Lung (tissue), 12 donors: ENCODE measurements around the gene SLC9C1. TPM values are rescaled to one million over a fixed set of nuclear protein-coding genes. Genes with fewer than 3 reads are reported as not detected.

Experiments
- ATAC-seq: fragments of 200-7000 bp; cut with Tn5 transposase; one replicate; pipeline ENCODE4 v1.9.1; 2020; ENCODE audit warnings: moderate number of reproducible peaks; ENCODE audit not compliant: insufficient read depth, low FRiP score
- DNase-seq, 3 donors: peaks; one replicate each; pipeline ENCODE4 v3.0.0-alpha.2; 2013 to 2017
- H3K27ac ChIP-seq, 2 donors: one replicate each; pipeline ENCODE4 v1.5.1; 2013; ENCODE audit warnings: mild to moderate bottlenecking in 2 of 2, moderate library complexity in 2 of 2, control low read depth in 1 of 2, inconsistent platforms in 1 of 2, low read depth in 1 of 2, low read length in 1 of 2
- H3K27me3 ChIP-seq, 3 donors: one replicate each; pipeline ENCODE4 v1.5.1; 2013; ENCODE audit warnings: low read length in 2 of 3; ENCODE audit not compliant: control insufficient read depth in 3 of 3, insufficient read depth in 3 of 3
- H3K36me3 ChIP-seq, 4 donors: one replicate each; pipeline ENCODE4 v1.5.1; 2013; ENCODE audit warnings: low read length in 4 of 4, mild to moderate bottlenecking in 1 of 4, moderate library complexity in 1 of 4; ENCODE audit not compliant: control insufficient read depth in 4 of 4, insufficient read depth in 4 of 4
- H3K4me1 ChIP-seq, 5 donors: one replicate each; pipeline ENCODE4 v1.5.1; 2013; ENCODE audit warnings: low read length in 5 of 5, mild to moderate bottlenecking in 2 of 5, moderate library complexity in 1 of 5; ENCODE audit not compliant: control insufficient read depth in 5 of 5, insufficient read depth in 5 of 5
- H3K4me3 ChIP-seq: one replicate; pipeline ENCODE4 v1.5.1; 2013; ENCODE audit warnings: mild to moderate bottlenecking, control low read depth, moderate library complexity
- H3K9ac ChIP-seq, 2 donors: one replicate each; pipeline ENCODE4 v1.5.1; 2013; ENCODE audit warnings: low read length in 2 of 2, control low read depth in 1 of 2; ENCODE audit not compliant: insufficient read depth in 1 of 2
- H3K9me3 ChIP-seq, 4 donors: one replicate each; pipeline ENCODE4 v1.5.1; 2013; ENCODE audit warnings: low read length in 3 of 4, mild to moderate bottlenecking in 1 of 4, moderate library complexity in 1 of 4; ENCODE audit not compliant: control insufficient read depth in 4 of 4, insufficient read depth in 3 of 4
- WGBS, 2 donors: extraction: QIAGEN DNeasy Blood & Tissue Kit; methylation state at CpG; one replicate each; pipeline ENCODE4 v1.1.7; 2013; 5-methylcytosine and 5-hydroxymethylcytosine counted together
- polyA plus RNA-seq, 2 donors: library from polyadenylated mRNA; stranded (reverse); fragments of 200-250 nt; gene quantifications; one replicate each; pipeline ENCODE4 v1.2.1, GENCODE V29; 2013
- total RNA-seq, 2 donors: library from RNA; depleted of rRNA in 1 of 2; stranded (reverse); fragments of >200 nt in 1 of 2; gene quantifications; one replicate each; pipeline ENCODE4 v1.2.1, GENCODE V29; 2014 to 2021
- TF ChIP-seq, protein P1 (sequence below): IDR thresholded peaks from 2 replicates; pipeline ENCODE4 v1.5.1; 2012; ENCODE audit warnings: mild to moderate bottlenecking; ENCODE audit errors: control extremely low read depth, extremely low read depth
- donor health status: control.
- donor health status: control.
- donor health status: Bipolar disorder and iron deficiency.
- donor health status: healthy.
- donor health status: DM: yes; HTN: yes; CAD: no.

SLC9C1 gene
- total and polyA plus RNA-seq, 4 donors, result 0.12 to 0.28 TPM; not detected in 2

DNA sequence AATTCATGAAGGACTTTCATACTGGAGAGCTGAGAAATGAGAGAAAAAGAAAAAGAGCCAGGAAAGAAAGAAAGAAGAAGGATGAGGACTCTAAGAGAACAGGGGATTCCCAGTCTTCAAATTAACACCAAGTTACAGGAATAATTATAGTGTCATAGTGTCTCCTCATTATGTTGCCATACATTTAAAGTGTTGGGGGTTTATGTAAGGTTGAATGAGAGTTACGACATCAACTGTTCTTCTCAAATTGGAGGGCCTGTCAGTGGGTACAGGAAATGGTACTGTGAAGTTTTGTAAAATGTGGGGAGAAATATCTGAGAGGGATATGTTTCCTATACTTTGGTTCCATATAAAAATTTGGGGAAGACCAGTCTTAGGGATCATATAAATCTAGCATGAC is 26.7 kb upstream of the SLC9C1 start:
- no peaks in the 10 kb centered on the region for H3K27me3 ChIP-seq
- H3K9me3 ChIP-seq, result peaks cover 0 to 2% (median 0%) of the 10 kb centered on the region in 4 donors
- no peak for ATAC-seq
- H3K4me1 ChIP-seq, result peaks cover 0 to 10% (median 4%) of the 10 kb centered on the region in 5 donors
- TF ChIP-seq, protein P1, sequence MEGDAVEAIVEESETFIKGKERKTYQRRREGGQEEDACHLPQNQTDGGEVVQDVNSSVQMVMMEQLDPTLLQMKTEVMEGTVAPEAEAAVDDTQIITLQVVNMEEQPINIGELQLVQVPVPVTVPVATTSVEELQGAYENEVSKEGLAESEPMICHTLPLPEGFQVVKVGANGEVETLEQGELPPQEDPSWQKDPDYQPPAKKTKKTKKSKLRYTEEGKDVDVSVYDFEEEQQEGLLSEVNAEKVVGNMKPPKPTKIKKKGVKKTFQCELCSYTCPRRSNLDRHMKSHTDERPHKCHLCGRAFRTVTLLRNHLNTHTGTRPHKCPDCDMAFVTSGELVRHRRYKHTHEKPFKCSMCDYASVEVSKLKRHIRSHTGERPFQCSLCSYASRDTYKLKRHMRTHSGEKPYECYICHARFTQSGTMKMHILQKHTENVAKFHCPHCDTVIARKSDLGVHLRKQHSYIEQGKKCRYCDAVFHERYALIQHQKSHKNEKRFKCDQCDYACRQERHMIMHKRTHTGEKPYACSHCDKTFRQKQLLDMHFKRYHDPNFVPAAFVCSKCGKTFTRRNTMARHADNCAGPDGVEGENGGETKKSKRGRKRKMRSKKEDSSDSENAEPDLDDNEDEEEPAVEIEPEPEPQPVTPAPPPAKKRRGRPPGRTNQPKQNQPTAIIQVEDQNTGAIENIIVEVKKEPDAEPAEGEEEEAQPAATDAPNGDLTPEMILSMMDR, result no peak
- H3K36me3 ChIP-seq, result no peaks in the 10 kb centered on the region
- 41 to 73% methylated on average over 1 of the region's 1 CpG for WGBS, 2 donors
- DNase-seq, result no peak
- H3K4me3 ChIP-seq, result no peak overlapping the region
- no peak overlapping the region for H3K9ac ChIP-seq
- H3K27ac ChIP-seq, result no peak overlapping the region

DNA sequence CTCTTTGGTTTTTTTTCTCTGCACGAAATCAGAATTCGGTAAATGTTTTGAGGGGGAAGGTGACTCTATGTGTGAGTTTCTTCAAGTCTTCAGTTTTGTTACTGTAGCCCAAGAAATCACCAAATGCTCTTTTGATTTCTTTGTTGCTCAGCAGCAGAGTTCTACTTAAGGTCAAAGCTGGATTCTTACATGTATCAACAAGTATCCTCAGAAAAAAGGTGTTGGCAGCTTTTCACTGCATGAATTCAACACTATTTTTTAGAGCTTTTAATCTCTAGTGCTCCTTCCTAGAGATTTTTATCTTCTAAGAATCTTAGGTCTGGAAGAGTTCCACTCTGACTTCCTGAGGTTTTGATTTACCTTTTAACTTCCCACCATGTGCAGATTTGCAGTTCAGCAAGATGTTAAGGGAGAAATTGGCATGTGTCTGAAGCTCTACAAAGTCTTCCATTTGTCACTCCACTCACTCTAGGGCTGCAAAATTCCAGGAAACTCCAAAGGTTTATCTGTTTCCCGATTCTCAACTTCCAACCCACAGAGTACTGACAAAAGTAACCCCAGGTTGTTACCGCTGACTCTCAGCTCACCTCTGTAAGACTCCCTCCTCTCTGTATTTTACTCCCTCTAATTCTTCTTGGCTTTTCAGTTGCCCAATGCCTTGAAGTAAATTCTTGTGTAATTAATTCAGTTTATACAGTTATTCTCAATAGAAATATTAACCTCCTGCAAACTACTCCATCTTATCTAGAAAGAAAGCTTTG is 25.7 kb upstream of the SLC9C1 start:
- 57 to 66% methylated on average over 4 of the region's 4 CpGs for WGBS, 2 donors
- Histone ChIP-seq H3K4me3 (no peak overlapping the region), H3K9me3 (peaks cover 0 to 2% (median 0%) of the 10 kb centered on the region in 4 donors), H3K9ac (no peak overlapping the region), H3K27ac (peak overlapping the region in 1 of 2 donors; percentile 9), H3K27me3 (no peaks in the 10 kb centered on the region), H3K36me3 (no peaks in the 10 kb centered on the region), H3K4me1 (peaks cover 0 to 10% (median 4%) of the 10 kb centered on the region in 5 donors)
- DNase-seq (peak in 2 of 3 donors; percentile 40 to 61), ATAC-seq (peak; percentile 19)
- TF ChIP-seq, protein P1, result no peak

DNA sequence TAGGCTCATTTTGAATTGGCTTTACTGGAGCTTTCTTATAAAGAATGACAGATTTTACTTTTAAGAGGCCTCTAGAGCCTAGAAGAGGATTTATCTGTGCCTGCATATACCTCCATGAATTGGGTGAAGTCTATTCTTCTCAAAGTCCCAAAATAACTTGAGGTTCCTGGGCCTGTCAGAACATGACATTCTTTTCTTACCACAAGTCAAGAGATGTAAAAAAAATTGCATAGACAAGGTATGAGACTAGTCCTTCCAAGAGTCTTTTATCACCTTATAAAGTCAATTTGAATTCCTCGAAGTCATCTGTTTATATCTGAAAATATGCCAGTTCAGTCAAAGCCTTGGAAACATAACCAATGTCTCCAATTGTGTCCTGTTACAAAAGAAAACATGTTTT is 21.8 kb upstream of the SLC9C1 start:
- Histone ChIP-seq H3K27me3 (no peaks in the 10 kb centered on the region), H3K9ac (no peak overlapping the region), H3K9me3 (no peaks in the 10 kb centered on the region), H3K4me1 (peaks cover 0 to 6% (median 0%) of the 10 kb centered on the region in 5 donors), H3K27ac (no peak overlapping the region), H3K36me3 (no peaks in the 10 kb centered on the region), H3K4me3 (no peak overlapping the region)
- ATAC-seq, result no peak
- DNase-seq, result no peak
- 95 to 97% methylated on average over 1 of the region's 1 CpG for WGBS, 2 donors
- TF ChIP-seq, protein P1, result no peak
